Loucy (cell line): ENCODE results near the gene FAM171A2.

Source experiments
- H2AFZ ChIP-seq: fragments of 200-600 bp; sonication (generic); 2 replicates; pipeline ENCODE4 v1.6.0; 2016; ENCODE audit warnings: antibody characterized with exemption, mild to moderate bottlenecking, low read length, moderate library complexity
- H3F3A ChIP-seq: fragments of 200-600 bp; 2 replicates; pipeline ENCODE4 v1.6.0; 2016; ENCODE audit warnings: antibody characterized with exemption, low read depth, mild to moderate bottlenecking
- H3K27me3 ChIP-seq: fragments of 200-600 bp; sonication (generic); 2 replicates; pipeline ENCODE4 v1.6.1; 2014; ENCODE audit warnings: low read length, mild to moderate bottlenecking; ENCODE audit not compliant: insufficient read depth, poor library complexity, severe bottlenecking
- H3K36me3 ChIP-seq: fragments of 200-600 bp; sonication (generic); 2 replicates; pipeline ENCODE4 v1.6.1; 2016; ENCODE audit warnings: low read length; ENCODE audit not compliant: insufficient read depth
- H3K4me1 ChIP-seq: fragments of 200-600 bp; sonication (generic); 2 replicates; pipeline ENCODE4 v1.5.1; 2014; ENCODE audit warnings: low read length, mild to moderate bottlenecking; ENCODE audit not compliant: insufficient read depth, poor library complexity, severe bottlenecking
- H3K4me2 ChIP-seq: fragments of 200-600 bp; sonication (generic); 2 replicates; pipeline ENCODE4 v1.6.0; 2014; ENCODE audit warnings: antibody characterized with exemption, low read length, low read depth, mild to moderate bottlenecking; ENCODE audit not compliant: poor library complexity, severe bottlenecking
- H3K4me3 ChIP-seq: fragments of 200-600 bp; sonication (generic); 2 replicates; pipeline ENCODE4 v1.5.1; 2014; ENCODE audit warnings: low read length, mild to moderate bottlenecking, mixed read lengths; ENCODE audit not compliant: poor library complexity, severe bottlenecking
- H3K79me2 ChIP-seq: fragments of 200-600 bp; sonication (generic); 2 replicates; pipeline ENCODE4 v1.6.1; 2014; ENCODE audit warnings: low read length; ENCODE audit not compliant: insufficient read depth
- H3K9ac ChIP-seq: fragments of 200-600 bp; sonication (generic); 2 replicates; pipeline ENCODE4 v1.6.0; 2014; ENCODE audit warnings: mild to moderate bottlenecking, low read depth, low read length, moderate library complexity; ENCODE audit not compliant: poor library complexity, severe bottlenecking
- H3K9me2 ChIP-seq: fragments of 200-600 bp; sonication (generic); replicated peaks from 2 replicates; pipeline ENCODE4 v1.6.1; 2016; ENCODE audit warnings: low read depth, low read length, mixed read lengths
- H3K9me3 ChIP-seq: fragments of 200-600 bp; sonication (generic); 2 replicates; pipeline ENCODE4 v1.6.1; 2014; ENCODE audit warnings: mild to moderate bottlenecking, antibody characterized with exemption, low read length, low read depth; ENCODE audit not compliant: insufficient read depth
- H4K20me1 ChIP-seq: fragments of 200-600 bp; sonication (generic); 2 replicates; pipeline ENCODE4 v1.6.0; 2014; ENCODE audit warnings: antibody characterized with exemption, low read length, mild to moderate bottlenecking; ENCODE audit not compliant: insufficient read depth, poor library complexity, severe bottlenecking
- EZH2phosphoT487 ChIP-seq: fragments of 200-600 bp; IDR thresholded peaks from 2 replicates; pipeline ENCODE4 v1.6.1; 2018; ENCODE audit warnings: antibody characterized with exemption, mild to moderate bottlenecking, moderate library complexity, borderline replicate concordance
- TF ChIP-seq, protein P1 (sequence below): fragments of 200-600 bp; sonication (generic); conservative IDR thresholded peaks from 2 replicates; pipeline ENCODE4 v1.5.1; 2014; ENCODE audit warnings: mild to moderate bottlenecking, antibody characterized with exemption, low read length

The FAM171A2 gene

DNA sequence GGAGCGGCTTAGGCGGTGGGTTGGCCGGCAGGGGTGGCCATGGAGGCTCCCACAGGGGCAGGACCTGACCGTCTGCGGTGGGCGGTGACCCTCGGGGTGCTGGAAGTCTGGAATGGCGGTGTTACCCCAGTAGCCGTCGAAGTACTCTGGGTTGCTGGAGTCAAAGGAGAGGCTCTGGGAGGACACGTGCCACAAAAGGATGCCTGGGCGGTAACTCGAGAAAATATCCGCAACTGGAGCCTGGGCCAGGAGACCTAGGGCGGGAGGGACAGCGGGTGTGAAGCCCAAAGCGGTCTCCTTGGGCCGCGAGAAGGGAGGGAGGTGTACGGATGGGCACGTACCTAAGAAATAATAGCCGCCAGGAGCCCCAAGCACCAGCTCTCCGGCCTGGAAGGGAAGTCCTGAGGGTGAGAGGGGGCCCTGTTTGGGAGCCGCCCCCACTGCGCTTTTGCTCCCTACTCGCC is 21.2 kb upstream of the FAM171A2 start:
- no peaks in the 10 kb centered on the region for H3K9me2 ChIP-seq
- no peaks in the 10 kb centered on the region for H3K9me3 ChIP-seq
- H3K36me3 ChIP-seq = no peaks in the 10 kb centered on the region
- peaks cover 10% of the 10 kb centered on the region for H3K4me1 ChIP-seq
- no peak overlapping the region for H2AFZ ChIP-seq
- no peak overlapping the region for H3K4me3 ChIP-seq
- H3K27me3 ChIP-seq = no peaks in the 10 kb centered on the region
- no peaks in the 10 kb centered on the region for H3K79me2 ChIP-seq
- no peak overlapping the region for H3K4me2 ChIP-seq
- no peaks in the 10 kb centered on the region for H4K20me1 ChIP-seq
- H3K9ac ChIP-seq = no peak overlapping the region
- TF ChIP-seq, protein P1, sequence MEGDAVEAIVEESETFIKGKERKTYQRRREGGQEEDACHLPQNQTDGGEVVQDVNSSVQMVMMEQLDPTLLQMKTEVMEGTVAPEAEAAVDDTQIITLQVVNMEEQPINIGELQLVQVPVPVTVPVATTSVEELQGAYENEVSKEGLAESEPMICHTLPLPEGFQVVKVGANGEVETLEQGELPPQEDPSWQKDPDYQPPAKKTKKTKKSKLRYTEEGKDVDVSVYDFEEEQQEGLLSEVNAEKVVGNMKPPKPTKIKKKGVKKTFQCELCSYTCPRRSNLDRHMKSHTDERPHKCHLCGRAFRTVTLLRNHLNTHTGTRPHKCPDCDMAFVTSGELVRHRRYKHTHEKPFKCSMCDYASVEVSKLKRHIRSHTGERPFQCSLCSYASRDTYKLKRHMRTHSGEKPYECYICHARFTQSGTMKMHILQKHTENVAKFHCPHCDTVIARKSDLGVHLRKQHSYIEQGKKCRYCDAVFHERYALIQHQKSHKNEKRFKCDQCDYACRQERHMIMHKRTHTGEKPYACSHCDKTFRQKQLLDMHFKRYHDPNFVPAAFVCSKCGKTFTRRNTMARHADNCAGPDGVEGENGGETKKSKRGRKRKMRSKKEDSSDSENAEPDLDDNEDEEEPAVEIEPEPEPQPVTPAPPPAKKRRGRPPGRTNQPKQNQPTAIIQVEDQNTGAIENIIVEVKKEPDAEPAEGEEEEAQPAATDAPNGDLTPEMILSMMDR = no peak
- TF ChIP-seq EZH2phosphoT487 = no peak
- no peaks in the 10 kb centered on the region for H3F3A ChIP-seq

DNA sequence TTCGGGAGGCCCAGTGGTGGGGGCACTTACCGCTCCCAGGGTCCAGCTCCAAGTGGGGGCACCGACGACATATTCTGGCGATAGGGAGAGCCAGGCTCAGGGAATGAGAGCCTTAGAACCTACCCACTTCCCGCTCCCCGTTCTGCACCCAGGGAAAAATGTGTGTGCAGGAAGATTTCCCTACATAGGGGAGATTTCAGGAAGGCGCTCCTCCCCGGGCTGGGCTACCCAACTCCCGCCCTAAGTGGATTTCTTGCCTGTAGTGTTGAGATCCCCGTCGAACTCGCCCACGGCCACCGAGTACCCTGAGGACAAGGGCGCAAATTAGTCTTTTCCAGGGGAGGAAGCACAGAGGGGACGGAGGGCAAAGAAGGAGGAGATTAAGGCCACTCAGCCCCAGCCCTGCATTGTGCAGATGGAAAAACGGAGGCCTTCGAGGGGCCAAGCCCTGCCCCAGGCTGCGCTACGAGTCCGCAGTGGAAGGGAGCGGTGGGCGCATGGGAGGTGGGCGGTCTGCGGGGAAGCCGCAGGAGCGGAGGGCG is 20.7 kb upstream of the FAM171A2 start:
- Histone ChIP-seq H3K27me3 (no peaks in the 10 kb centered on the region), H3K9me3 (no peaks in the 10 kb centered on the region), H3F3A (no peaks in the 10 kb centered on the region), H3K79me2 (no peaks in the 10 kb centered on the region), H3K36me3 (no peaks in the 10 kb centered on the region), H3K4me1 (peaks cover 5% of the 10 kb centered on the region), H4K20me1 (no peaks in the 10 kb centered on the region), H3K4me3 (no peak overlapping the region), H3K4me2 (no peak overlapping the region), H2AFZ (no peak overlapping the region), H3K9ac (no peak overlapping the region), H3K9me2 (no peaks in the 10 kb centered on the region)
- no peak for TF ChIP-seq EZH2phosphoT487
- TF ChIP-seq, protein P1 = no peak

DNA sequence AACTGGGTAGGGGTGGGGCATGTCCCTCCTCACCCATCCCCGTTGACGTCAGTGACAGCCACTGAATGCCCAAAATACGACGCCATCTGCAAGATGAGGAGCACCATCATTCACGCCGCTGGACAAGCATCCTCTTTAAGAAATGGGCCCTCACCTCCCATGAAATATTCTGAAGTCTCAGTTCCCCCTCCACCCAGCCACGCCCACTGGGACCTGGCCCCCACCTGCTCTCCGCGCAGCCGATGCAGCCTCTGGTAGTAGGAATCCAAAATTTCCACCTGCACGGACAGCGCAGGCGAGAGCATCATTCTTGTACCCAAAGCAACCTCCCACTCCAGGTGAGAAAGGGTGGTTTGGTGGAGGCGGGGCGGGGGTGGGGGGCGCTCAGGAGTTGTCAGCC is 20.2 kb upstream of the FAM171A2 start:
- H3K4me1 ChIP-seq = peaks cover under 1% of the 10 kb centered on the region
- H3K9me3 ChIP-seq = no peaks in the 10 kb centered on the region
- TF ChIP-seq, protein P1 = no peak
- no peak for TF ChIP-seq EZH2phosphoT487
- H3K9ac ChIP-seq = no peak overlapping the region
- H3K4me3 ChIP-seq = no peak overlapping the region
- H3F3A ChIP-seq = no peaks in the 10 kb centered on the region
- no peaks in the 10 kb centered on the region for H3K9me2 ChIP-seq
- H3K36me3 ChIP-seq = no peaks in the 10 kb centered on the region
- H2AFZ ChIP-seq = no peak overlapping the region
- H4K20me1 ChIP-seq = no peaks in the 10 kb centered on the region
- no peaks in the 10 kb centered on the region for H3K79me2 ChIP-seq
- no peak overlapping the region for H3K4me2 ChIP-seq
- H3K27me3 ChIP-seq = no peaks in the 10 kb centered on the region
